ENCODE measurements around the gene TRIM14. TPM values are rescaled to one million over a fixed set of nuclear protein-coding genes. Genes with fewer than 3 reads are reported as not detected.

TRIM14 gene
- total and polyA plus RNA-seq, 2 of the 4 experiments (the other 2 are of a cell fraction) = 3.0 to 8.5 TPM

DNA sequence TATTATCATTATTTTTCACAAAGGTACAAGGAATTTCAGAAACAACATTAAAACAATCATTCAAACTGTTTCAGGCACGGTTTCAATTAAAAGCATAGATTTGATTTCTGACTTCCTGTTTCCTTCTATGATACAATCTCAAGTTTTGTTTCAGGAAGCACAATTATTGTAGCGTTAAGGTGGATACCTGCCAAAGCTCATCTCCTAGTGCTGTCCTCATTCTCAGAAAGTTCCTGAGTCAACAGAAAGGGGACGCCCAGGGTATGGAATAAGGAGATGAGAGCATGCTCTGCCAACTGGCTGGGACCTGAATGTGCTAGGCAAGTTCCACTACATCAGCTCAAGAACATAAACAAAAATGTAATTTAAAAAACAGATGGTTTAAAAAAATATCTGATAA is 2.0 kb upstream of the TRIM14 start:
- POLR2A ChIA-PET (ENCODE audit: unreplicated experiment) = no interaction called here
- H2BK20ac ChIP-seq (ENCODE audit: low read depth, low read length) = no peak overlapping the region
- no peak overlapping the region for H3K14ac ChIP-seq (replicated peaks; ENCODE audit: low read depth, low read length)
- no peak overlapping the region for H4K8ac ChIP-seq (ENCODE audit: low read depth in 2 of 2, low read length in 2 of 2)
- no peak overlapping the region for H3K4ac ChIP-seq (ENCODE audit: low read depth, low read length)
- peaks cover 5 to 15% of the 10 kb centered on the region in 2 experiments; a peak in 2 of 4 replicates for H3K79me1 ChIP-seq (ENCODE audit: low read depth in 1 of 2, low read length in 2 of 2)
- no peak for TF ChIP-seq CHD1 (IDR thresholded peaks at IDR 0.05; ENCODE audit: low read depth, low read length)
- TF ChIP-seq, protein P1, sequence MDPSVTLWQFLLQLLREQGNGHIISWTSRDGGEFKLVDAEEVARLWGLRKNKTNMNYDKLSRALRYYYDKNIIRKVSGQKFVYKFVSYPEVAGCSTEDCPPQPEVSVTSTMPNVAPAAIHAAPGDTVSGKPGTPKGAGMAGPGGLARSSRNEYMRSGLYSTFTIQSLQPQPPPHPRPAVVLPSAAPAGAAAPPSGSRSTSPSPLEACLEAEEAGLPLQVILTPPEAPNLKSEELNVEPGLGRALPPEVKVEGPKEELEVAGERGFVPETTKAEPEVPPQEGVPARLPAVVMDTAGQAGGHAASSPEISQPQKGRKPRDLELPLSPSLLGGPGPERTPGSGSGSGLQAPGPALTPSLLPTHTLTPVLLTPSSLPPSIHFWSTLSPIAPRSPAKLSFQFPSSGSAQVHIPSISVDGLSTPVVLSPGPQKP (IDR thresholded peaks at IDR 0.05; ENCODE audit: borderline replicate concordance, low read depth, low read length) = no peak
- TF ChIP-seq MAZ (IDR thresholded peaks at IDR 0.05; ENCODE audit: borderline replicate concordance, low read depth, low read length) = no peak
- TF ChIP-seq SMC3 (IDR thresholded peaks at IDR 0.05; ENCODE audit: low read depth, low read length) = no peak
- TF ChIP-seq, protein P2, sequence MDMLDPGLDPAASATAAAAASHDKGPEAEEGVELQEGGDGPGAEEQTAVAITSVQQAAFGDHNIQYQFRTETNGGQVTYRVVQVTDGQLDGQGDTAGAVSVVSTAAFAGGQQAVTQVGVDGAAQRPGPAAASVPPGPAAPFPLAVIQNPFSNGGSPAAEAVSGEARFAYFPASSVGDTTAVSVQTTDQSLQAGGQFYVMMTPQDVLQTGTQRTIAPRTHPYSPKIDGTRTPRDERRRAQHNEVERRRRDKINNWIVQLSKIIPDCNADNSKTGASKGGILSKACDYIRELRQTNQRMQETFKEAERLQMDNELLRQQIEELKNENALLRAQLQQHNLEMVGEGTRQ (IDR thresholded peaks at IDR 0.05; ENCODE audit: low read depth, low read length) = no peak
- TF ChIP-seq RAD21 (IDR thresholded peaks at IDR 0.05; ENCODE audit: low read length) = no peak
- no peak for TF ChIP-seq MXI1 (IDR thresholded peaks at IDR 0.05; ENCODE audit: borderline replicate concordance, low read depth, low read length)
- TF ChIP-seq FOS (IDR thresholded peaks at IDR 0.05; ENCODE audit: low read depth, low read length) = no peak
- no peak for TF ChIP-seq MAFK (IDR thresholded peaks at IDR 0.05; ENCODE audit: low read depth, low read length)
- TF ChIP-seq, protein P3, sequence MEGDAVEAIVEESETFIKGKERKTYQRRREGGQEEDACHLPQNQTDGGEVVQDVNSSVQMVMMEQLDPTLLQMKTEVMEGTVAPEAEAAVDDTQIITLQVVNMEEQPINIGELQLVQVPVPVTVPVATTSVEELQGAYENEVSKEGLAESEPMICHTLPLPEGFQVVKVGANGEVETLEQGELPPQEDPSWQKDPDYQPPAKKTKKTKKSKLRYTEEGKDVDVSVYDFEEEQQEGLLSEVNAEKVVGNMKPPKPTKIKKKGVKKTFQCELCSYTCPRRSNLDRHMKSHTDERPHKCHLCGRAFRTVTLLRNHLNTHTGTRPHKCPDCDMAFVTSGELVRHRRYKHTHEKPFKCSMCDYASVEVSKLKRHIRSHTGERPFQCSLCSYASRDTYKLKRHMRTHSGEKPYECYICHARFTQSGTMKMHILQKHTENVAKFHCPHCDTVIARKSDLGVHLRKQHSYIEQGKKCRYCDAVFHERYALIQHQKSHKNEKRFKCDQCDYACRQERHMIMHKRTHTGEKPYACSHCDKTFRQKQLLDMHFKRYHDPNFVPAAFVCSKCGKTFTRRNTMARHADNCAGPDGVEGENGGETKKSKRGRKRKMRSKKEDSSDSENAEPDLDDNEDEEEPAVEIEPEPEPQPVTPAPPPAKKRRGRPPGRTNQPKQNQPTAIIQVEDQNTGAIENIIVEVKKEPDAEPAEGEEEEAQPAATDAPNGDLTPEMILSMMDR (conservative IDR thresholded peaks at IDR 0.05; ENCODE audit: low read depth, low read length) = no peak
- no peak for TF ChIP-seq POLR2A (IDR thresholded peaks at IDR 0.05; ENCODE audit: low read depth, low read length)
- no peak for TF ChIP-seq RFX5 (IDR thresholded peaks at IDR 0.05; ENCODE audit: low read depth, low read length)
- no peak overlapping the region for H3K18ac ChIP-seq (ENCODE audit: low read depth, low read length)
- CTCF ChIA-PET = interaction anchor here (0.8 to 1.2 kb wide), 3 partner anchors 12 to 41 kb away, joined by 3 read pairs; no protein-coding TSS in a partner anchor
- no peaks in the 10 kb centered on the region for H3K36me3 ChIP-seq (ENCODE audit: control insufficient read depth, insufficient read depth, low read length)
- no peak overlapping the region for H4K91ac ChIP-seq (ENCODE audit: insufficient read depth, low read depth, low read length)
- H3K9ac ChIP-seq (ENCODE audit: low read depth, low read length) = no peak overlapping the region
- H3K23ac ChIP-seq (ENCODE audit: low read depth, low read length) = no peak overlapping the region
- ATAC-seq (ENCODE audit: low read depth) (no peak), DNase-seq (no peak)
- H3K27ac ChIP-seq (ENCODE audit: insufficient read depth, low read length) = no peak overlapping the region
- H2AK5ac ChIP-seq (ENCODE audit: low read depth, low read length) = no peak overlapping the region
- H3K27me3 ChIP-seq (ENCODE audit: control insufficient read depth, insufficient read depth, low read length) = no peaks in the 10 kb centered on the region
- no TSS peak for BruUV-seq (replicated peaks)
- no peak overlapping the region for H2BK15ac ChIP-seq (ENCODE audit: low read depth, low read length)
- intact Hi-C loops (cut with micrococcal nuclease) = no loop called here
- H3K4me2 ChIP-seq (ENCODE audit: low read depth, low read length) = no peak overlapping the region
- H2BK120ac ChIP-seq (ENCODE audit: low read depth, low read length) = no peak overlapping the region
- no peak overlapping the region for H3K56ac ChIP-seq (ENCODE audit: extremely low read depth, insufficient read depth, low read length)
- no peak overlapping the region for H2BK5ac ChIP-seq (ENCODE audit: low read depth, low read length, poor library complexity, severe bottlenecking)
- dilution Hi-C loops (cut with HindIII; ENCODE audit: low sequenced_read_pairs, unreplicated experiment) = no loop called here
- no peak overlapping the region for H3K4me3 ChIP-seq (ENCODE audit: insufficient read depth, low read depth, low read length)
- no peaks in the 10 kb centered on the region for H3K4me1 ChIP-seq (ENCODE audit: control insufficient read depth, insufficient read depth, low read length)
- H3K9me3 ChIP-seq (ENCODE audit: control insufficient read depth, insufficient read depth, low read length) = no peaks in the 10 kb centered on the region
- no peak overlapping the region for H2AFZ ChIP-seq (replicated peaks; ENCODE audit: low read length, poor library complexity)
- peaks cover 3% of the 10 kb centered on the region; the same call in 1 of the 2 replicates for H3K9me1 ChIP-seq (ENCODE audit: insufficient read depth, low read length)
- H2AK9ac ChIP-seq (replicated peaks; ENCODE audit: low read depth, low read length, poor library complexity) = no peak overlapping the region
- no peak overlapping the region for H4K5ac ChIP-seq (ENCODE audit: low read depth, low read length)
- WGBS, 2 experiments (ENCODE audit: extremely low coverage in 2 of 2, insufficient read length in 1 of 2) = no CpG with 5 or more reads among the region's 3 CpGs
- H4K20me1 ChIP-seq (ENCODE audit: insufficient read depth, low read length) = no peaks in the 10 kb centered on the region
- in situ Hi-C loops (cut with MboI; ENCODE audit: low sequenced_read_pairs) = no loop called here

Measured in IMR-90 (cell line).